Endodermal cell (in vitro differentiated cells): ENCODE measurements around the gene LRRIQ1. TPM values are rescaled to one million over a fixed set of nuclear protein-coding genes. Genes with fewer than 3 reads are reported as not detected.

Source experiments
- DNase-seq: peaks from one replicate; pipeline ENCODE4 v3.0.0-alpha.2; 2017
- H3K27ac ChIP-seq: 2 replicates; pipeline ENCODE4 v1.5.1; 2013; ENCODE audit warnings: mild to moderate bottlenecking, low read depth, low read length, moderate library complexity
- H3K27me3 ChIP-seq: 2 replicates; pipeline ENCODE4 v1.6.1; 2013; ENCODE audit warnings: mild to moderate bottlenecking, low read length, moderate library complexity; ENCODE audit not compliant: insufficient read depth, control insufficient read depth, poor library complexity, severe bottlenecking
- H3K36me3 ChIP-seq: 2 replicates; pipeline ENCODE4 v1.7.0; 2013; ENCODE audit warnings: mild to moderate bottlenecking, low read length, moderate library complexity; ENCODE audit not compliant: control insufficient read depth, insufficient read depth
- H3K4me1 ChIP-seq: one replicate; pipeline ENCODE4 v1.7.0; 2013; ENCODE audit warnings: low read length; ENCODE audit not compliant: control insufficient read depth, insufficient read depth
- H3K4me3 ChIP-seq: 2 replicates; pipeline ENCODE4 v1.5.1; 2013; ENCODE audit warnings: mild to moderate bottlenecking, low read length, moderate library complexity
- H3K9ac ChIP-seq: 2 replicates; pipeline ENCODE4 v1.6.1; 2013; ENCODE audit warnings: mild to moderate bottlenecking, low read length, moderate library complexity; ENCODE audit not compliant: poor library complexity, severe bottlenecking; ENCODE audit errors: extremely low read depth
- H3K9me3 ChIP-seq: 2 replicates; pipeline ENCODE4 v1.6.1; 2013; ENCODE audit warnings: mild to moderate bottlenecking, low read length, moderate library complexity; ENCODE audit not compliant: control insufficient read depth
- H3K27ac Mint-ChIP-seq: 2 replicates; pipeline ENCODE4 v1.8.0; 2020; ENCODE audit warnings: mixed read lengths
- H3K27me3 Mint-ChIP-seq: 2 replicates; pipeline ENCODE4 v1.8.0; 2021; ENCODE audit warnings: mild to moderate bottlenecking, mixed read lengths; ENCODE audit not compliant: insufficient read depth
- H3K36me3 Mint-ChIP-seq: 2 replicates; pipeline ENCODE4 v1.8.0; 2020; ENCODE audit warnings: low read depth, mixed read lengths
- H3K4me1 Mint-ChIP-seq: 2 replicates; pipeline ENCODE4 v1.8.0; 2020; ENCODE audit warnings: mixed read lengths
- H3K4me3 Mint-ChIP-seq: 2 replicates; pipeline ENCODE4 v1.8.0; 2020; ENCODE audit warnings: mild to moderate bottlenecking, moderate library complexity, mixed read lengths
- H3K9me3 Mint-ChIP-seq: 2 replicates; pipeline ENCODE4 v1.8.0; 2020; ENCODE audit warnings: mild to moderate bottlenecking, mixed read lengths
- WGBS, 2 experiments: methylation state at CpG; one replicate each; pipeline versions ENCODE4 v1.1.5 to v1.1.7; 2013; ENCODE audit warnings: missing lambda C conversion rate in 2 of 2, mixed read lengths in 1 of 2; ENCODE audit not compliant: insufficient coverage in 1 of 2, insufficient read length in 1 of 2; 5-methylcytosine and 5-hydroxymethylcytosine counted together
- total RNA-seq, 2 donors: library from RNA; stranded (reverse); fragmentation: NEBNext Ultra II Directional in 1 of 2; extraction: Animal tissue kit (Norgen Biotek cat#: 25700) in 1 of 2; gene quantifications; 2 replicates in 1 of 2; 3 replicates in 1 of 2; pipeline ENCODE4 v1.2.1, GENCODE V29; 2021
- TF ChIP-seq, protein P1 (sequence below): fragments of 200-600 bp; sonication (generic); conservative IDR thresholded peaks from 2 replicates; pipeline ENCODE4 v1.5.0; 2021; ENCODE audit warnings: antibody characterized with exemption, mild to moderate bottlenecking

LRRIQ1 gene
- total RNA-seq, 2 donors from 2014 or later: 2.9 to 6.2 TPM

DNA sequence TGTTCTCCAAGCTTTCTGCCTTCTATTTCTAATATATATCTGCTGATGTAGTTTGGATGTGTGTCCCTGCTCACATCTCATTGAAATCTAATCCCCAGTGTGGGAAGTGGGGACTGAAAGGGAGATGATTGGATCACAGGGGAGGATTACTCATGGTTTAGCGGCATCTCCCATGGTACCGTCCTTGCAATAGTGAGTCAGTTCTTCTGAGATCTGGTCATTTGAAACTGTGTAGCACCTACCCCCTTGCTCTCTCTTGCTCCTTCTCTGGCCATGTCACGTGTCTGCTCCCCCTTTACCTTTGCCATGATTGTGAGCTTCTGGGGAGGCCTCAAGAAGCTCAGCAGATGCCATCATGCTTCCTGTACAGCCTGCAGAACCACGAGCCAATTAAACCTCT, 217.7 kb downstream of the LRRIQ1 start:
- H3K9me3 ChIP-seq: no peaks in the 10 kb centered on the region
- no peak overlapping the region for H3K4me3 ChIP-seq
- H3K36me3 ChIP-seq: no peaks in the 10 kb centered on the region
- H3K27ac ChIP-seq: no peak overlapping the region
- 71 to 72% methylated on average over 3 to 4 of the region's 4 CpGs for WGBS, 2 experiments
- Mint-ChIP-seq H3K4me3 (no peak overlapping the region), H3K9me3 (no peaks in the 10 kb centered on the region), H3K27me3 (no peaks in the 10 kb centered on the region), H3K27ac (no peak overlapping the region), H3K36me3 (no peaks in the 10 kb centered on the region), H3K4me1 (no peaks in the 10 kb centered on the region)
- H3K4me1 ChIP-seq: no peaks in the 10 kb centered on the region
- DNase-seq: no peak
- H3K9ac ChIP-seq: no peak overlapping the region
- TF ChIP-seq, protein P1, sequence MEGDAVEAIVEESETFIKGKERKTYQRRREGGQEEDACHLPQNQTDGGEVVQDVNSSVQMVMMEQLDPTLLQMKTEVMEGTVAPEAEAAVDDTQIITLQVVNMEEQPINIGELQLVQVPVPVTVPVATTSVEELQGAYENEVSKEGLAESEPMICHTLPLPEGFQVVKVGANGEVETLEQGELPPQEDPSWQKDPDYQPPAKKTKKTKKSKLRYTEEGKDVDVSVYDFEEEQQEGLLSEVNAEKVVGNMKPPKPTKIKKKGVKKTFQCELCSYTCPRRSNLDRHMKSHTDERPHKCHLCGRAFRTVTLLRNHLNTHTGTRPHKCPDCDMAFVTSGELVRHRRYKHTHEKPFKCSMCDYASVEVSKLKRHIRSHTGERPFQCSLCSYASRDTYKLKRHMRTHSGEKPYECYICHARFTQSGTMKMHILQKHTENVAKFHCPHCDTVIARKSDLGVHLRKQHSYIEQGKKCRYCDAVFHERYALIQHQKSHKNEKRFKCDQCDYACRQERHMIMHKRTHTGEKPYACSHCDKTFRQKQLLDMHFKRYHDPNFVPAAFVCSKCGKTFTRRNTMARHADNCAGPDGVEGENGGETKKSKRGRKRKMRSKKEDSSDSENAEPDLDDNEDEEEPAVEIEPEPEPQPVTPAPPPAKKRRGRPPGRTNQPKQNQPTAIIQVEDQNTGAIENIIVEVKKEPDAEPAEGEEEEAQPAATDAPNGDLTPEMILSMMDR: no peak
- no peaks in the 10 kb centered on the region for H3K27me3 ChIP-seq

- no peak overlapping the region for H3K9ac ChIP-seq
- TF ChIP-seq, protein P1: no peak
- no peak overlapping the region for H3K4me3 ChIP-seq
- no peak overlapping the region for H3K27ac ChIP-seq
- H3K36me3 ChIP-seq: no peaks in the 10 kb centered on the region
- H3K4me3 Mint-ChIP-seq: no peak overlapping the region
- H3K27ac Mint-ChIP-seq: no peak overlapping the region
- no peaks in the 10 kb centered on the region for H3K4me1 Mint-ChIP-seq
- H3K36me3 Mint-ChIP-seq: no peaks in the 10 kb centered on the region
- no peaks in the 10 kb centered on the region for H3K4me1 ChIP-seq
- H3K27me3 Mint-ChIP-seq: no peaks in the 10 kb centered on the region
- H3K27me3 ChIP-seq: no peaks in the 10 kb centered on the region
- H3K9me3 Mint-ChIP-seq: no peaks in the 10 kb centered on the region
- WGBS, 2 experiments: 100% methylated on average over 1 of the region's 1 CpG; no CpG with 5 or more reads in 1 of the 2 experiments
- DNase-seq: no peak
- H3K9me3 ChIP-seq: no peaks in the 10 kb centered on the region
Measured at GRCh38 chr12:85257671-85258070, 221.5 kb downstream of the LRRIQ1 start.

DNA sequence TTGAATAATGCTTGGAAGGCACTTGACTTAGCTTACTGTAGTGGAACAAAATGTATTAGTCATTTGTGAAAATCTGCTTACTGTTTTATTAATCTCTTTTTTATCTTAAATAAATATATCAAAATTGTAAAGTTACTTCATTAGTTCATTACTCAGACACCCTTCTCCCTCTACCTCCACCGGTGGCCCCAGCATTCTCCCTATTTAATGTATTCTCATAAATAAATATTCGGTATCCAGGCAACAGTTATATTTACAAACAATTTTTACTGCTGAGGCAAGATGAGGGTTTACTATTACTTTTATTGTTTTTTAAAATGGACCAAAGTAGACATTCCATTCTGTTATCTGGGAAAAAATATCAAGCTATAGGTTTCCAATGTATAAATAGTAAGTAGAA, 224.3 kb downstream of the LRRIQ1 start:
- H3K27ac Mint-ChIP-seq: no peak overlapping the region
- Histone ChIP-seq H3K9ac (no peak overlapping the region), H3K27ac (no peak overlapping the region), H3K9me3 (no peaks in the 10 kb centered on the region), H3K4me3 (no peak overlapping the region), H3K36me3 (no peaks in the 10 kb centered on the region), H3K27me3 (no peaks in the 10 kb centered on the region), H3K4me1 (no peaks in the 10 kb centered on the region)
- no peaks in the 10 kb centered on the region for H3K9me3 Mint-ChIP-seq
- TF ChIP-seq, protein P1: no peak
- no peaks in the 10 kb centered on the region for H3K4me1 Mint-ChIP-seq
- H3K4me3 Mint-ChIP-seq: no peak overlapping the region
- 82% methylated on average over 2 of the region's 2 CpGs; no CpG with 5 or more reads in 1 of the 2 experiments for WGBS, 2 experiments
- no peaks in the 10 kb centered on the region for H3K36me3 Mint-ChIP-seq
- DNase-seq: no peak
- no peaks in the 10 kb centered on the region for H3K27me3 Mint-ChIP-seq
